ENCODE results near the gene ATN1. TPM values are rescaled to one million over a fixed set of nuclear protein-coding genes. Genes with fewer than 3 reads are reported as not detected.

The ATN1 gene
- total and polyA plus RNA-seq, 2 of the 4 experiments (the other 2 are of a cell fraction) = 3.4 to 58.7 TPM

DNA sequence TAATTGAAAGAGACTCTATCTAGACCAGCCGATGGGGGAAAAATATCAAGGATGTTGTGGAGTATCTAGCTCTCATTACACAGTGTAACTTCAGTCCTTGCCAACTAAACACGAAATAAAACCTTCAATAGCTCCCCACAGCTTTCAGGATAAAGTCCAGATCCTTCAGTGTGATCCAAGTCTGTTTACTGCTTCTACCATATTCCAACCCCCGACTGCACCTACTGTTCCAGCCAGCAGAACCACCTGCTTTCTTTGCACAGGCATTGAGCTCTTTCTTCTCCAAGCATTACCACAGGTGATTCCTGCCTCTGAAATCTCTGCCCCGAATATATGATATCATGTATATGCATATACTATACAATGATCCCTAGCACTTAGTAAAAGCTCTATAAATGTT is 25.3 kb upstream of the ATN1 start:
- WGBS, 2 experiments (ENCODE audit: extremely low coverage in 2 of 2, insufficient read length in 1 of 2) = no CpG with 5 or more reads among the region's 4 CpGs
- dilution Hi-C loops (cut with HindIII; ENCODE audit: low sequenced_read_pairs, unreplicated experiment) (no loop called here), in situ Hi-C loops (cut with MboI; ENCODE audit: low sequenced_read_pairs) (no loop called here), intact Hi-C loops (cut with micrococcal nuclease) (no loop called here)
- no peak overlapping the region for H3K27ac ChIP-seq (ENCODE audit: insufficient read depth, low read length)
- H4K91ac ChIP-seq (ENCODE audit: insufficient read depth, low read depth, low read length) = no peak overlapping the region
- peaks cover 3% of the 10 kb centered on the region; the same call in 1 of the 2 replicates for H3K4me1 ChIP-seq (ENCODE audit: control insufficient read depth, insufficient read depth, low read length)
- H4K8ac ChIP-seq (ENCODE audit: low read depth in 2 of 2, low read length in 2 of 2) = no peak overlapping the region
- H2BK5ac ChIP-seq (ENCODE audit: low read depth, low read length, poor library complexity, severe bottlenecking) = no peak overlapping the region
- no peak overlapping the region for H2BK20ac ChIP-seq (ENCODE audit: low read depth, low read length)
- H3K18ac ChIP-seq (ENCODE audit: low read depth, low read length) = no peak overlapping the region
- CTCF ChIA-PET = interaction anchor here (2.3 kb wide), 1 partner anchor 11 kb away, joined by 9 read pairs; no protein-coding TSS in a partner anchor
- no peak overlapping the region for H3K23ac ChIP-seq (ENCODE audit: low read depth, low read length)
- no peak overlapping the region for H2AK5ac ChIP-seq (ENCODE audit: low read depth, low read length)
- no peaks in the 10 kb centered on the region for H3K27me3 ChIP-seq (ENCODE audit: control insufficient read depth, insufficient read depth, low read length)
- BruUV-seq (replicated peaks) = no TSS peak
- TF ChIP-seq MAZ (IDR thresholded peaks at IDR 0.05; ENCODE audit: borderline replicate concordance, low read depth, low read length) (no peak), RCOR1 (IDR thresholded peaks at IDR 0.05; ENCODE audit: insufficient replicate concordance, low read length) (no peak), CHD1 (IDR thresholded peaks at IDR 0.05; ENCODE audit: low read depth, low read length) (no peak), CEBPB (IDR thresholded peaks at IDR 0.05; ENCODE audit: low read depth, low read length) (no peak), RFX5 (IDR thresholded peaks at IDR 0.05; ENCODE audit: low read depth, low read length) (no peak)
- TF ChIP-seq, protein P1, sequence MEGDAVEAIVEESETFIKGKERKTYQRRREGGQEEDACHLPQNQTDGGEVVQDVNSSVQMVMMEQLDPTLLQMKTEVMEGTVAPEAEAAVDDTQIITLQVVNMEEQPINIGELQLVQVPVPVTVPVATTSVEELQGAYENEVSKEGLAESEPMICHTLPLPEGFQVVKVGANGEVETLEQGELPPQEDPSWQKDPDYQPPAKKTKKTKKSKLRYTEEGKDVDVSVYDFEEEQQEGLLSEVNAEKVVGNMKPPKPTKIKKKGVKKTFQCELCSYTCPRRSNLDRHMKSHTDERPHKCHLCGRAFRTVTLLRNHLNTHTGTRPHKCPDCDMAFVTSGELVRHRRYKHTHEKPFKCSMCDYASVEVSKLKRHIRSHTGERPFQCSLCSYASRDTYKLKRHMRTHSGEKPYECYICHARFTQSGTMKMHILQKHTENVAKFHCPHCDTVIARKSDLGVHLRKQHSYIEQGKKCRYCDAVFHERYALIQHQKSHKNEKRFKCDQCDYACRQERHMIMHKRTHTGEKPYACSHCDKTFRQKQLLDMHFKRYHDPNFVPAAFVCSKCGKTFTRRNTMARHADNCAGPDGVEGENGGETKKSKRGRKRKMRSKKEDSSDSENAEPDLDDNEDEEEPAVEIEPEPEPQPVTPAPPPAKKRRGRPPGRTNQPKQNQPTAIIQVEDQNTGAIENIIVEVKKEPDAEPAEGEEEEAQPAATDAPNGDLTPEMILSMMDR (conservative IDR thresholded peaks at IDR 0.05; ENCODE audit: low read depth, low read length) = no peak
- H3K9me1 ChIP-seq (ENCODE audit: insufficient read depth, low read length) = peaks cover 4% of the 10 kb centered on the region; the same call in 1 of the 2 replicates
- no peak overlapping the region for H2BK120ac ChIP-seq (ENCODE audit: low read depth, low read length)
- no peak overlapping the region for H2AFZ ChIP-seq (replicated peaks; ENCODE audit: low read length, poor library complexity)
- no peak overlapping the region for H3K56ac ChIP-seq (ENCODE audit: extremely low read depth, insufficient read depth, low read length)
- no peak overlapping the region for H2AK9ac ChIP-seq (replicated peaks; ENCODE audit: low read depth, low read length, poor library complexity)
- no peaks in the 10 kb centered on the region for H3K9me3 ChIP-seq (ENCODE audit: control insufficient read depth, insufficient read depth, low read length)
- no peaks in the 10 kb centered on the region for H4K20me1 ChIP-seq (ENCODE audit: insufficient read depth, low read length)
- POLR2A ChIA-PET (ENCODE audit: unreplicated experiment) = no interaction called here
- no peak overlapping the region for H3K4me3 ChIP-seq (ENCODE audit: insufficient read depth, low read depth, low read length)
- H3K4ac ChIP-seq (ENCODE audit: low read depth, low read length) = no peak overlapping the region
- ATAC-seq (ENCODE audit: low read depth) (no peak), DNase-seq (no peak)
- H3K79me1 ChIP-seq (ENCODE audit: low read depth in 1 of 2, low read length in 2 of 2) = no peaks in the 10 kb centered on the region; a peak in 1 of 4 replicates
- no peak overlapping the region for H2BK15ac ChIP-seq (ENCODE audit: low read depth, low read length)
- no peak overlapping the region for H4K5ac ChIP-seq (ENCODE audit: low read depth, low read length)
- no peak overlapping the region for H3K9ac ChIP-seq (ENCODE audit: low read depth, low read length)
- no peak overlapping the region for H3K14ac ChIP-seq (replicated peaks; ENCODE audit: low read depth, low read length)
- no peaks in the 10 kb centered on the region; the same call in 1 of the 2 replicates for H3K36me3 ChIP-seq (ENCODE audit: control insufficient read depth, insufficient read depth, low read length)
- H3K4me2 ChIP-seq (ENCODE audit: low read depth, low read length) = no peak overlapping the region

Measured in IMR-90 (cell line).